H9 (cell line): ENCODE results near the gene NSUN7. TPM values are rescaled to one million over a fixed set of nuclear protein-coding genes. Genes with fewer than 3 reads are reported as not detected.
A peak's percentile ranks its signal among the peaks of the same experiment; 100 is the strongest.

Source experiments
- DNase-seq: peaks from one replicate; pipeline ENCODE4 v3.0.0-alpha.2; 2017
- H2AFZ ChIP-seq: one replicate; pipeline ENCODE4 v1.6.1; 2013; ENCODE audit warnings: mild to moderate bottlenecking, low read length, control low read depth, moderate library complexity
- H2AK5ac ChIP-seq: 2 replicates; pipeline ENCODE4 v1.6.1; 2013; ENCODE audit warnings: low read length, control low read depth, mixed read lengths; ENCODE audit not compliant: insufficient read length
- H2BK120ac ChIP-seq: one replicate; pipeline ENCODE4 v1.6.1; 2013; ENCODE audit warnings: low read depth, mild to moderate bottlenecking, low read length, control low read depth, inconsistent platforms; ENCODE audit not compliant: poor library complexity, severe bottlenecking
- H2BK12ac ChIP-seq: 2 replicates; pipeline ENCODE4 v1.6.1; 2013; ENCODE audit warnings: low read length, control low read depth, mixed read lengths, low read depth; ENCODE audit not compliant: insufficient read length
- H2BK15ac ChIP-seq: 2 replicates; pipeline ENCODE4 v1.6.1; 2013; ENCODE audit warnings: low read depth, low read length, control low read depth
- H2BK20ac ChIP-seq: one replicate; pipeline ENCODE4 v1.6.1; 2013; ENCODE audit warnings: low read depth, mild to moderate bottlenecking, low read length, control low read depth, inconsistent platforms; ENCODE audit not compliant: poor library complexity, severe bottlenecking
- H2BK5ac ChIP-seq: 2 replicates; pipeline ENCODE4 v1.6.1; 2013; ENCODE audit warnings: low read length, control low read depth, mixed read lengths; ENCODE audit not compliant: insufficient read length
- H3K14ac ChIP-seq: 2 replicates; pipeline ENCODE4 v1.6.1; 2013; ENCODE audit warnings: low read length, control low read depth; ENCODE audit not compliant: insufficient read depth
- H3K18ac ChIP-seq: 2 replicates; pipeline ENCODE4 v1.6.1; 2013; ENCODE audit warnings: low read depth, mild to moderate bottlenecking, mixed read lengths, low read length, control low read depth; ENCODE audit not compliant: insufficient read length
- H3K23ac ChIP-seq: 2 replicates; pipeline ENCODE4 v1.6.1; 2013; ENCODE audit warnings: low read length, control low read depth, mixed read lengths, low read depth; ENCODE audit not compliant: insufficient read length
- H3K23me2 ChIP-seq: 2 replicates; pipeline ENCODE4 v1.6.1; 2013; ENCODE audit warnings: low read depth, mild to moderate bottlenecking, mixed read lengths, low read length, control low read depth; ENCODE audit not compliant: insufficient read length, poor library complexity, severe bottlenecking
- H3K27ac ChIP-seq: 2 replicates; pipeline ENCODE4 v1.5.1; 2013; ENCODE audit warnings: low read length, control low read depth, mixed read lengths, low read depth; ENCODE audit not compliant: insufficient read length
- H3K27me3 ChIP-seq: 2 replicates; pipeline ENCODE4 v1.6.1; 2013; ENCODE audit warnings: low read length, control low read depth, inconsistent platforms; ENCODE audit not compliant: insufficient read depth
- H3K4ac ChIP-seq: 2 replicates; pipeline ENCODE4 v1.6.1; 2013; ENCODE audit warnings: low read depth, mild to moderate bottlenecking, control low read depth, inconsistent platforms, low read length, moderate library complexity
- H3K4me1 ChIP-seq: 2 replicates; pipeline ENCODE4 v1.6.1; 2013; ENCODE audit warnings: low read length, control low read depth, inconsistent platforms; ENCODE audit not compliant: insufficient read depth
- H3K4me2 ChIP-seq: 2 replicates; pipeline ENCODE4 v1.6.1; 2013; ENCODE audit warnings: low read length, control low read depth, mixed read lengths; ENCODE audit not compliant: insufficient read length, insufficient read depth
- H3K56ac ChIP-seq: 2 replicates; pipeline ENCODE4 v1.6.1; 2013; ENCODE audit warnings: low read depth, mild to moderate bottlenecking, mixed read lengths, low read length, control low read depth; ENCODE audit not compliant: insufficient read length
- H3K79me1 ChIP-seq: 2 replicates; pipeline ENCODE4 v1.6.1; 2013; ENCODE audit warnings: low read depth, mild to moderate bottlenecking, moderate library complexity, low read length, control low read depth, inconsistent platforms; ENCODE audit not compliant: insufficient read depth, poor library complexity, severe bottlenecking
- H3K79me2 ChIP-seq: 2 replicates; pipeline ENCODE4 v1.6.1; 2013; ENCODE audit warnings: low read length, control low read depth, inconsistent platforms; ENCODE audit not compliant: insufficient read depth
- H3K9ac ChIP-seq: 2 replicates; pipeline ENCODE4 v1.6.1; 2013; ENCODE audit warnings: low read length, control low read depth, mixed read lengths; ENCODE audit not compliant: insufficient read length; ENCODE audit errors: extremely low read depth
- H3K9me3 ChIP-seq: one replicate; pipeline ENCODE4 v1.6.1; 2013; ENCODE audit warnings: low read depth, low read length, inconsistent platforms; ENCODE audit not compliant: control insufficient read depth
- H3T11ph ChIP-seq: one replicate; pipeline ENCODE4 v1.6.1; 2013; ENCODE audit warnings: mild to moderate bottlenecking, low read length, control low read depth, inconsistent platforms
- H4K20me1 ChIP-seq: one replicate; pipeline ENCODE4 v1.6.1; 2013; ENCODE audit not compliant: control insufficient read depth, insufficient read length, insufficient read depth
- H4K5ac ChIP-seq: 2 replicates; pipeline ENCODE4 v1.6.1; 2013; ENCODE audit warnings: low read depth, mild to moderate bottlenecking, mixed read lengths, low read length, control low read depth; ENCODE audit not compliant: insufficient read length
- H4K8ac ChIP-seq: replicated peaks from 2 replicates; pipeline ENCODE4 v1.6.1; 2013; ENCODE audit warnings: low read length, control low read depth, mixed read lengths, low read depth; ENCODE audit not compliant: insufficient read length
- H4K91ac ChIP-seq: 2 replicates; pipeline ENCODE4 v1.6.1; 2013; ENCODE audit warnings: low read depth, mild to moderate bottlenecking, moderate library complexity, mixed read lengths, low read length, control low read depth; ENCODE audit not compliant: insufficient read length
- H3K27ac Mint-ChIP-seq, 3 experiments: 2 replicates in 2 of 3; 3 replicates in 1 of 3; pipeline ENCODE4 v1.8.0; 2020 to 2021; ENCODE audit warnings: mixed read lengths in 3 of 3, mild to moderate bottlenecking in 1 of 3, moderate library complexity in 1 of 3
- H3K27me3 Mint-ChIP-seq: 2 replicates; pipeline ENCODE4 v1.8.0; 2021; ENCODE audit warnings: low read depth, mild to moderate bottlenecking, moderate library complexity, mixed read lengths
- H3K36me3 Mint-ChIP-seq, 3 experiments: 2 replicates in 2 of 3; 3 replicates in 1 of 3; pipeline ENCODE4 v1.8.0; 2020 to 2021; ENCODE audit warnings: low read depth in 3 of 3, mixed read lengths in 3 of 3; ENCODE audit not compliant: insufficient read depth in 1 of 3
- H3K4me1 Mint-ChIP-seq, 2 experiments: 2 replicates each; pipeline ENCODE4 v1.8.0; 2020; ENCODE audit warnings: mixed read lengths in 2 of 2
- H3K4me3 Mint-ChIP-seq, 2 experiments: 2 replicates in 1 of 2; 3 replicates in 1 of 2; pipeline ENCODE4 v1.8.0; 2020 to 2021; ENCODE audit warnings: mild to moderate bottlenecking in 2 of 2, mixed read lengths in 2 of 2, moderate library complexity in 1 of 2
- H3K9me3 Mint-ChIP-seq, 2 experiments: 2 replicates in 1 of 2; 3 replicates in 1 of 2; pipeline ENCODE4 v1.8.0; 2020; ENCODE audit warnings: mild to moderate bottlenecking in 2 of 2, mixed read lengths in 2 of 2, moderate library complexity in 1 of 2
- WGBS: extraction: QIAGEN DNeasy Blood & Tissue Kit; methylation state at CpG from one replicate; pipeline ENCODE4 v1.1.7; 2013; ENCODE audit warnings: missing lambda C conversion rate, low lambda C conversion rate, mixed read lengths; ENCODE audit not compliant: insufficient read length; ENCODE audit errors: extremely low coverage; 5-methylcytosine and 5-hydroxymethylcytosine counted together
- total RNA-seq: library from RNA; stranded (reverse); gene quantifications from 2 replicates; pipeline ENCODE4 v1.2.1, GENCODE V29; 2021
- TF ChIP-seq, protein P1 (sequence below): fragments of 200-600 bp; sonication (generic); conservative IDR thresholded peaks from 3 replicates; pipeline ENCODE4 v1.8.0; 2021; ENCODE audit warnings: antibody characterized with exemption, mild to moderate bottlenecking

The NSUN7 gene
- total RNA-seq, 1 experiment from 2014 or later = 15.9 TPM

DNA sequence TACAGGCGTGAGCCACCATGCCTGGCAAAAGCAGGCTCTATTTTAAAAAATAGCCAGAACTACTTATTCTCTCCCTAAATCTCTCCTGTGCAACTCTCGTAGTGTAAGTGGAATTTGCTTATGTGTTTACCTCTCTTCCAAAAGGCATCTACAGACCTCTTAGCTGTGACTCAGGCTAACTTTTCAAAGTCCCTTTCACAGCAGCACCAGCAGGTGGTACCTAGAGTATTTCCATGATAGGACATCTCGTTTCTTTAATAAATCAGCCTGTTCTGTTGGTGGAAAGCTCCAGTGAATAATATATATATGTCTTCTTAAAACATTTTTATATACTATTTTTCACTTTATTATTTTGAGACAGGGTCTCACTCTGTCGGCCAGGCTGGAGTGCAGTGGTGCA, 89.0 kb downstream of the NSUN7 start:
- H3K79me2 ChIP-seq = peaks cover 5% of the 10 kb centered on the region; the same call in 1 of the 2 replicates
- H3K79me1 ChIP-seq = no peaks in the 10 kb centered on the region
- H3K9me3 ChIP-seq = no peaks in the 10 kb centered on the region
- H2BK15ac ChIP-seq = no peak overlapping the region
- H3K4me1 ChIP-seq = 0 out of 2 replicates have a peak, but pooled peaks cover 3% of the 10 kb centered on the region
- peaks cover 12 to 38% (median 16%) of the 10 kb centered on the region in 3 experiments; a peak in 6 of 7 replicates for H3K36me3 Mint-ChIP-seq
- no peak overlapping the region for H3K18ac ChIP-seq
- H4K5ac ChIP-seq = no peak overlapping the region
- TF ChIP-seq, protein P1, sequence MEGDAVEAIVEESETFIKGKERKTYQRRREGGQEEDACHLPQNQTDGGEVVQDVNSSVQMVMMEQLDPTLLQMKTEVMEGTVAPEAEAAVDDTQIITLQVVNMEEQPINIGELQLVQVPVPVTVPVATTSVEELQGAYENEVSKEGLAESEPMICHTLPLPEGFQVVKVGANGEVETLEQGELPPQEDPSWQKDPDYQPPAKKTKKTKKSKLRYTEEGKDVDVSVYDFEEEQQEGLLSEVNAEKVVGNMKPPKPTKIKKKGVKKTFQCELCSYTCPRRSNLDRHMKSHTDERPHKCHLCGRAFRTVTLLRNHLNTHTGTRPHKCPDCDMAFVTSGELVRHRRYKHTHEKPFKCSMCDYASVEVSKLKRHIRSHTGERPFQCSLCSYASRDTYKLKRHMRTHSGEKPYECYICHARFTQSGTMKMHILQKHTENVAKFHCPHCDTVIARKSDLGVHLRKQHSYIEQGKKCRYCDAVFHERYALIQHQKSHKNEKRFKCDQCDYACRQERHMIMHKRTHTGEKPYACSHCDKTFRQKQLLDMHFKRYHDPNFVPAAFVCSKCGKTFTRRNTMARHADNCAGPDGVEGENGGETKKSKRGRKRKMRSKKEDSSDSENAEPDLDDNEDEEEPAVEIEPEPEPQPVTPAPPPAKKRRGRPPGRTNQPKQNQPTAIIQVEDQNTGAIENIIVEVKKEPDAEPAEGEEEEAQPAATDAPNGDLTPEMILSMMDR = peak; percentile 38; the same call in 2 of the 3 replicates
- no peak overlapping the region for H3K27ac ChIP-seq
- H2BK12ac ChIP-seq = no peak overlapping the region
- DNase-seq = no peak
- no peak overlapping the region for H3T11ph ChIP-seq
- no peak overlapping the region for H3K9ac ChIP-seq
- no peak overlapping the region for H2BK5ac ChIP-seq
- H4K8ac ChIP-seq = no peak overlapping the region
- no peak overlapping the region for H2AFZ ChIP-seq
- H4K20me1 ChIP-seq = no peaks in the 10 kb centered on the region
- H3K27ac Mint-ChIP-seq = no peak overlapping the region; a peak in 1 of 7 replicates
- H3K56ac ChIP-seq = no peak overlapping the region
- no peaks in the 10 kb centered on the region for H3K27me3 Mint-ChIP-seq
- no peak overlapping the region for H3K4me2 ChIP-seq
- H3K4me3 Mint-ChIP-seq = no peak overlapping the region
- WGBS = no CpG with 5 or more reads among the region's 4 CpGs
- H3K23me2 ChIP-seq = no peaks in the 10 kb centered on the region
- H2BK120ac ChIP-seq = no peak overlapping the region
- no peaks in the 10 kb centered on the region for H3K9me3 Mint-ChIP-seq
- H3K4me1 Mint-ChIP-seq = peaks cover 18 to 20% of the 10 kb centered on the region in 2 experiments
- no peak overlapping the region for H3K14ac ChIP-seq
- no peak overlapping the region for H2AK5ac ChIP-seq
- no peak overlapping the region for H3K4ac ChIP-seq
- no peak overlapping the region for H2BK20ac ChIP-seq
- no peak overlapping the region for H3K23ac ChIP-seq
- H4K91ac ChIP-seq = no peak overlapping the region
- H3K27me3 ChIP-seq = no peaks in the 10 kb centered on the region
